ENCODE measurements around the gene DPH7.
"Not testable (repeated sequence)": the region's sequence is repeated elsewhere in the genome, so short reads cannot be mapped to it uniquely, and the experiment has no call there.

Gene DPH7

GRCh38 chr9:137606005-137606621, 27.4 kb upstream of the DPH7 start:
- no peak for DNase-seq

DNA sequence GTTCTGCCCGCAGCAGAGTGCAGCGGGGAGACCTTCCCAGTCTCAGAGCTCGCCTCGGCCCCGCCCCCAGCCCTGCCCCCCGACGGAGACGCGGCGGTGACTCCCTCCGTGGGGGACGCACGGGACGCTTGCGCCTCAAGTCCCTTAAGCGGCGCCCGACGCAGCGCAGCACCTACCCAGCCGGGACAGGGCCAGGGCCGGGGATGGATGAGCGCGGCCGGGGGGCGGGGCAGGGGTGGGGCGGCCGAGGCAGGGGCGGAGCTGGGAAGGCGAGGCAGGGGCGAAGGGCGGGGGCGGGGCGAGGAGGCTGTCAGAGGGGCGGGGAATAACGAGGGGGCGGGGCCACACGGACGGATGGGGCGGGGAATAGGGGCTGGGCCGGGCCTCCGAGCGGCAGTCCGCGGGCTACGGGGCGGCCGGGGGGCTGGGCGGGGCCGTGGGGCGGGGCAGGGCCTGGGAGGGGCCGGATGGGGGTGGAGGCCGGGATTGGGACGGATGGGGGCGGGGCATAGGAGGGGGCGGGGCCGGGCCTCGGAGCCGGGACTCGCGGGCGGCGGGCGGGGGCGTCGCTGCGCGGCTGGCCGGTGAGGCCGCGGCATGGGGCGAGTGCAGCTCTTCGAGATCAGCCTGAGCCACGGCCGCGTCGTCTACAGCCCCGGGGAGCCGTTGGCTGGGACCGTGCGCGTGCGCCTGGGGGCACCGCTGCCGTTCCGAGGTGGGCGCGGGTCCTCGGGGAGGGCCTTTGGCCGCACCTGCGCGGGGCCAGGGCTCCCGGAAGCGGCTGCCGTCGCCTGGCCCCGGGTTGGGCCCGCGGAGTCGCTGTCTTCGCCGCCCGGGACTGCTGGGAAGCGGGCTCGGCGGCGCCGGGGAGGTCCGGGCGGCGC, 26.6 kb upstream of the DPH7 start, which contains the start of gene ARRDC1:
Gene ARRDC1, plus strand, starts transcription at position 566 of the 884 bp plus-strand sequence. Its CDS starts 32 bp downstream, at position 598.
- peak; percentile 96 for DNase-seq

DNA sequence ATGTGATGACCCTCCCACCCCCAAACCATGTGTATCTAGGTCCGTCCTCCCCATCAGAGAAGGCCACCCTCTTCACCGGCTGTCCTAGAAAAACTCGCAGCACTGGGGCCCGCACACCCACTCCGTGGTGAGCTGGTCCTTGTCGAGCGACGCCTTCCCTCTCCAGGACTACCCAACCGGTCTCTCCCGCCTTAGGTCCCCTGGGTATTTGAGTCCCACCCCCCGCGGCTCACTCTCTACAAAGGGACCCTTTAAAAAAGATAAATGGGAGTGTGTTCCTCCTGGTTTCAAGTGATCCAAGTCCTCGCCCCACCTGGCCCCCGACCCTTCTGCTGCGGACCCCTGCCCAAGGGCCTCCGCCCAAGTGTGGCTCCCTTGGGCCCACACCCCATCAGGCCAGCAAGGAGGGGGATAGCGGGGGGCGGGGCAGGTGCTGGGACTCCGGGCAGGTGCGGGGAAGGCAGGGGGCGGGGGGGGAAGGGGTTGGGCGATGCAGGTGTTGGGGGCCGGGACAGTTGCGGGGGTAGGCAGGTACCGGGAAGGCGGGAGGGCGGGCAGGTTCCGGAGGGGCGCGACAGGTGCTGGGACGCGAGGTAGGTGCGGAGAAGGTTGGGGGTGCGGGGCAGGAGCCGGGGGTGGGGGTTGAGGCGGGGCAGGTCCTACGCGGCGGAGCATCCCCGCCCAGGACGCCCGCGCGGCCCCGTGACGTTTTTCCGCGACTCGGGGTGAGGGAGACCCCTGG, 25.8 kb upstream of the DPH7 start:
- no peak for DNase-seq

GRCh38 chr9:137603879-137604278, 25.2 kb upstream of the DPH7 start:
- no peak for DNase-seq

- no peak for DNase-seq
Measured at GRCh38 chr9:137602661-137603060, 23.9 kb upstream of the DPH7 start.

- no peak for DNase-seq
Measured at GRCh38 chr9:137598943-137599342, 20.2 kb upstream of the DPH7 start.

DNA sequence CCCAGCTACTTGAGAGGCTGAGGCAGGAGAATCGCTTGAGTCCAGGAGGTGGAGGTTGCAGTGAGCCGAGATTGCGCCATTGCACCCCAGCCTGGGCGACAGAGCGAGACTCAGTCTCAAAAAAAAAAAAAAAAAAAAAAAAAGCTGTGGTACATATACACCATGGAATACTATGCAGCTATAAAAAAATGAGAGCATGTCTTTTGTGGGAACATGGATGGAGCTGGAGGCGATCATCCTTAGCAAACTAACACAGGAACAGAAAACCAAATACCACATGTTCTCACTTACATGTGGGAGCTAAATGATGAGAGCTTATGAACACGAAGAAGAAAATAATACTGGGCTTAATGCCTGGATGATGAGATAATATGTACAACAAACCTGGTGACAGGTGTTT, 17.9 kb upstream of the DPH7 start:
- DNase-seq = not testable (repeated sequence)

- no peak for DNase-seq
Measured at GRCh38 chr9:137593176-137593575, 14.5 kb upstream of the DPH7 start.

GRCh38 chr9:137592767-137593166, 14.0 kb upstream of the DPH7 start:
- no peak for DNase-seq

- peak; percentile 96 for DNase-seq
Measured at GRCh38 chr9:137590469-137591383, 12.0 kb upstream of the DPH7 start, which contains the start of gene ZMYND19. Gene ZMYND19, minus strand, starts transcription at chr9:137590512. Its CDS starts 249 bp downstream, at chr9:137590263.

GRCh38 chr9:137590123-137590468, 11.4 kb upstream of the DPH7 start:
- no peak for DNase-seq

GRCh38 chr9:137589441-137590122, 10.9 kb upstream of the DPH7 start:
- no peak for DNase-seq

- no peak for DNase-seq
Measured at GRCh38 chr9:137588891-137589290, 10.2 kb upstream of the DPH7 start.

DNA sequence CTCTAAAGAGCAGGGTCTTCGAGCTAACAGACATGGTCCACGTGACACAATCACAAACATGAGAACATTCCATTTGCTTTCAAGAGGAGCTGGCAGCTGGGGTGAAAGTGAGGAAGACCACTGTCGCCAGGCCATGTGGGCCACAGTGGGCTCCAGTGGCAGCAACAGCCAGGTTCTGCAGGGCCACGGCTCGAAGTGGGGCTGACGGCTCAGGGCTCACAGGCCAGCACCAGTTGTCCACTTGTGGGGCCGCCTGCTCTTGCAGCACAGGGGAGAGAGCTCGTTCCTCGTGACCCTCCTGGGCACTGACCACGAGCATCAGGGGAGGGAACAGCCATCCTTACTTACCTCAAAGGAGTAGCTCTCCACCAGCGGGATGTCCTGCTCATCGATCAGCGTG, 9.6 kb upstream of the DPH7 start:
- DNase-seq = no peak

- DNase-seq = no peak
Measured at GRCh38 chr9:137586854-137587253, 8.1 kb upstream of the DPH7 start.

GRCh38 chr9:137583957-137584356, 5.2 kb upstream of the DPH7 start:
- no peak for DNase-seq

DNA sequence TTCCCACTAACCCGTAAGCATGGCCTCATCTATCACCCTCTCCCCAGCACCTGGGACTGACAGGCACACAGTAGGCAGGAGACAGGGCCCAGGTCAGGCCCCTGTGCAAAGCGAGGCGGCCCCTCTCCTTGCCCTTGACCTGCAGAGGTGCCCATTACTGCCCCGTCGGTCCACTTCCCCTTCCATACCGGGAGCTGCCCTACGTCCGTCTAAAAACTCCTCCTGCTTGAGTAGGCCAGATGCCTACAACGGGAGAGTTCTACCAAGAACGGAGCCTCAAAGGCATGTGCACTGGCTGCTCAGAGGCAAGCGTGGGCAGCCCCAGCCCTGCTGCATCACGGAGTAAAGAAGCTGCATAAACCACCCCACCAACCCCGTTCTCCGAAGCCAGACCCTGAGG, 4.6 kb upstream of the DPH7 start:
- no peak for DNase-seq

GRCh38 chr9:137582286-137582860, 3.6 kb upstream of the DPH7 start:
- no peak for DNase-seq

DNA sequence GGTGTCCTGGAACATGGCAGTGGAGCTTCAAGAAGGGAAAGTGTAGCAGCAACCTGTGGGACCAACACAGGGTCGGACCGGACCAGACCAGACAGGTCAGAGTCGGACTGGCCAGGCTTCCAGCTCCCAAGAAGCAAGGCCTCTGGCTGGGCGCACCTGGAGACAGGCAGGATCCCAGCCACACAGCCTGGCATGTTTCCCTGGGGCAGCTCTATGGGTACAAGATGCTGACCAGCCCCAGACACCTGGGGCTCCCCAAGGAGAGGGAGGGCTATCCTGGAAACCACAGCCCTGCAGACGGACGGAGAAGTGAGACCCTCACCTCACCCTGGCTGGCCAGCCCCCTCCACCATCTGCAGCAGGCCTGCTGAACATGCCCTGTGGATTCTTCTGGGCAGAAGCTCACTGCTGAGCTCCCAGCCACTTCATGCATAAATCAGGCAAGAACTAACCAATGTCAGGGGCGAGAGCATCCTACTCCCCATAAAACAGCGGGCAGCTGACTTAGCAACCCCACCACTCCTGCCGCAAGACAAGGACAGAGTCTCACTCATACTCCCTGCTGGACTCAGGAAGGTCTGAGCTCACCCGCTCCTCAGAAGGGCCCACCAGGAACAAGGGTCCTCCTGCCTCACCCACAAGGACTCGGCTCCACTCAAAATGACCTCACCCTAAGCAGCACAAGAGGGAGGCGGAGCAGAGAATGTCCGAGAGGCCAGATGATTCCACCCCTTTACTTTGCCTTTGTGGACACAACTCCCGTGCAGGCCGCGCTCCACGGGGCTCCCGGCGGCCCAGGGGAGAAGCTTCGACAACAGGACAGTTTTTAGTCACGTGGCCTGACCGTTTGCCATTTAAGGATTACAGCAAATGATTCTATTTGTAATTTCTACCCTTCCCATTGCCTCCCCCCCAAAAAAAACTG, 2.9 kb upstream of the DPH7 start:
- DNase-seq = no peak

DNA sequence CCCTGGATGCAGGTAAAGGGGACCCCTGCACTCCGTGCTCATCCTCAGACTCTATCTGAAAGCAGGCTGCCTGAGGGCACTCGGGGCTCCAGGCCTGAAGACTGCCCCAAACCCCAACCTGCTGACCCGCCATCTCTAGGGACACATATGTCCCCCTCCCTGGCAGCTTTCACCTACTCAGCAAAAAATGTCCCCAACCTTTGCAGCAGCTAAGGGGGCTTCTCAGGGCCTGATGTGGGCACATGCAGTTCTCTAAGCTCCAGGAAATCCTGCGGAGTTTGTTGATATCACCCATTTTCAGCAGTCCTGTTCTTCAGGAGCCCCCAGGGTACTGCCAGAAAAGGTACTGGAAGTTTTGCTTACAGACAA, 2.2 kb upstream of the DPH7 start:
- DNase-seq = no peak

Measured in activated effector memory CD4-positive, alpha-beta T cell treated with anti-CD3 and anti-CD28 coated beads, Interleukin-2, amount 50 U/mL, for 16 hours (primary cell).